Esophagus squamous epithelium (tissue), 5 donors: Measurements from ENCODE around the gene CPNE6. TPM values are rescaled to one million over a fixed set of nuclear protein-coding genes. Genes with fewer than 3 reads are reported as not detected.

Experiments used
- DNase-seq: peaks from one replicate; lab custom pipeline; 2025; lab: John Stamatoyannopoulos, UW
- H3K27ac ChIP-seq, 4 donors: fragments of 200-600 bp; sonication (generic); one replicate each; pipeline ENCODE4 v1.5.1; 2016 to 2019; ENCODE audit warnings: mild to moderate bottlenecking in 1 of 4
- H3K27me3 ChIP-seq, 4 donors: fragments of 200-600 bp; sonication (generic); 1 replicate in 3 of 4; 2 replicates in 1 of 4; pipeline versions ENCODE4 v1.5.1 to v1.6.0; 2017 to 2021; ENCODE audit warnings: antibody characterized with exemption in 1 of 4
- H3K36me3 ChIP-seq, 3 donors: fragments of 200-600 bp; sonication (generic); one replicate each; pipeline ENCODE4 v1.5.1; 2016 to 2019
- H3K4me1 ChIP-seq, 3 donors: fragments of 200-600 bp; sonication (generic); one replicate each; pipeline ENCODE4 v1.5.1; 2017 to 2019
- H3K4me3 ChIP-seq, 4 donors: fragments of 200-600 bp; sonication (generic); 1 replicate in 3 of 4; 2 replicates in 1 of 4; pipeline ENCODE4 v1.5.1; 2016 to 2019; ENCODE audit warnings: mild to moderate bottlenecking in 2 of 4, moderate library complexity in 1 of 4
- H3K9me3 ChIP-seq, 3 donors: fragments of 200-600 bp; sonication (generic); one replicate each; pipeline ENCODE4 v1.5.1; 2016 to 2019
- POLR2A ChIP-seq, 4 donors: fragments of 450-650 bp; IDR thresholded peaks; one replicate each; pipeline ENCODE4 v1.6.1; 2017; ENCODE audit warnings: antibody characterized with exemption in 4 of 4, mild to moderate bottlenecking in 4 of 4, moderate library complexity in 3 of 4
- WGBS, 2 donors: methylation state at CpG; one replicate each; pipeline ENCODE4 v1.1.5; 2018; 5-methylcytosine and 5-hydroxymethylcytosine counted together
- intact Hi-C: fragments of 100-400 bp; cut with DNase I; formaldehyde crosslinking; loops from one replicate; pipeline ENCODE4 v1.15.0; 2022
- total RNA-seq, 4 donors: library from RNA; depleted of rRNA; stranded (reverse); fragments of >200 nt; gene quantifications; one replicate each; pipeline ENCODE4 v1.1.0, GENCODE V29; 2016
- TF ChIP-seq, protein P1 (sequence below), 6 experiments: fragments of 450-650 bp in 4 of 6; fragments of 200-600 bp in 2 of 6; sonication (generic) in 2 of 6; IDR thresholded peaks; one replicate each; pipeline ENCODE4 v1.5.1; 2016 to 2019; ENCODE audit warnings: antibody characterized with exemption in 6 of 6, mild to moderate bottlenecking in 4 of 6, moderate library complexity in 4 of 6
- donor health status: DM: yes; HTN: yes; CAD: no.

Gene CPNE6
- total RNA-seq, 4 donors from 2014 or later, result not detected

DNA sequence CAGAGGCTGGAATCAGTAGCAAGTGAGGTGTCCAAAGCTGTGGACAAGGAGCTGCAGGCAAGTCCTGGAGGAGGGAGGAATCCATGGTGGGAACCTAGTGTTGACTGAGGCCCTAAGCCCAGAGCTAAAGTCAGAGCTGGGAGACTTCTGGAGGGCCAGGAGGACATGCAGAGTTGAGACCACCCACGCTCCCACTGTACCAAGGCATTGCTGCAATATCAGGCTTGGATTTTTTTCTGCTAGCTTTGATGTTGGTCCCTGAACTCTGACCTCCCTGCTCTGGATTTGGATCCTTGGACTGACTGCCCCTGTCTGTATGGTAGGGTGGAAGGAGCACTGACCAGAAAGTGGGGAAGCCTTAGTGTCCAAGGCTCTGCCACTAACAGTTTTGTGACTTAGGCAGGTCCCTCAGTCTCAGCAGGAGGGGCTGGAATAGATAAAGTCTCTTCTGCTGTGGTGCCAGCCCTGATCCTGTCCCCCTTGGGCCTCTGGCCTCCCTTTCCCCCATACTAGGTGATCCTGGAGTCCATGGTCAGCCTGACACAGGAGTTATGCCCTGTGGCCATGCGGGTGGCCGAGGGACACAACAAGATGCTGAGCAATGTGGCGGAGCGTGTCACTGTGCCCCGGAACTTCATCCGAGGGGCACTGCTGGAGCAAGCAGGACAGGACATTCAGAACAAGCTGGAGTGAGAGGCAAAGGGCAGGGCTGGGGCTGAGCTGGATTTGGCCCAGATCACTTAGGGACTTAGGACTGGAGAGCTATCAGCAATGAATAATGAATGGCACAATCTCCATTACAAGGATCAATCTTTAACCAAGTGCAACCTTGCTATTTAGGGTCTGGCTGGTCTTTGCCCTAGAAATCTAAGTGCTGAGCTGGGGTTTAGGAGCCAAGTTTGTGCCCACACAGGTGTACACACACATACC, 10.1 kb upstream of the CPNE6 start:
- Histone ChIP-seq H3K27me3 (peaks cover 0 to 3% (median 0%) of the 10 kb centered on the region in 4 donors), H3K36me3 (no peaks in the 10 kb centered on the region), H3K27ac (no peak overlapping the region), H3K4me3 (no peak overlapping the region), H3K4me1 (peaks cover 0 to 7% (median 0%) of the 10 kb centered on the region in 3 donors), H3K9me3 (no peaks in the 10 kb centered on the region)
- TF ChIP-seq, protein P1, sequence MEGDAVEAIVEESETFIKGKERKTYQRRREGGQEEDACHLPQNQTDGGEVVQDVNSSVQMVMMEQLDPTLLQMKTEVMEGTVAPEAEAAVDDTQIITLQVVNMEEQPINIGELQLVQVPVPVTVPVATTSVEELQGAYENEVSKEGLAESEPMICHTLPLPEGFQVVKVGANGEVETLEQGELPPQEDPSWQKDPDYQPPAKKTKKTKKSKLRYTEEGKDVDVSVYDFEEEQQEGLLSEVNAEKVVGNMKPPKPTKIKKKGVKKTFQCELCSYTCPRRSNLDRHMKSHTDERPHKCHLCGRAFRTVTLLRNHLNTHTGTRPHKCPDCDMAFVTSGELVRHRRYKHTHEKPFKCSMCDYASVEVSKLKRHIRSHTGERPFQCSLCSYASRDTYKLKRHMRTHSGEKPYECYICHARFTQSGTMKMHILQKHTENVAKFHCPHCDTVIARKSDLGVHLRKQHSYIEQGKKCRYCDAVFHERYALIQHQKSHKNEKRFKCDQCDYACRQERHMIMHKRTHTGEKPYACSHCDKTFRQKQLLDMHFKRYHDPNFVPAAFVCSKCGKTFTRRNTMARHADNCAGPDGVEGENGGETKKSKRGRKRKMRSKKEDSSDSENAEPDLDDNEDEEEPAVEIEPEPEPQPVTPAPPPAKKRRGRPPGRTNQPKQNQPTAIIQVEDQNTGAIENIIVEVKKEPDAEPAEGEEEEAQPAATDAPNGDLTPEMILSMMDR (IDR thresholded peaks at IDR 0.05), result no peak
- no peak for TF ChIP-seq POLR2A (IDR thresholded peaks at IDR 0.05)
- intact Hi-C loops, result no loop called here
- no peak for DNase-seq
- WGBS, 2 donors, result 94 to 100% methylated on average over 1 to 5 of the region's 7 CpGs

DNA sequence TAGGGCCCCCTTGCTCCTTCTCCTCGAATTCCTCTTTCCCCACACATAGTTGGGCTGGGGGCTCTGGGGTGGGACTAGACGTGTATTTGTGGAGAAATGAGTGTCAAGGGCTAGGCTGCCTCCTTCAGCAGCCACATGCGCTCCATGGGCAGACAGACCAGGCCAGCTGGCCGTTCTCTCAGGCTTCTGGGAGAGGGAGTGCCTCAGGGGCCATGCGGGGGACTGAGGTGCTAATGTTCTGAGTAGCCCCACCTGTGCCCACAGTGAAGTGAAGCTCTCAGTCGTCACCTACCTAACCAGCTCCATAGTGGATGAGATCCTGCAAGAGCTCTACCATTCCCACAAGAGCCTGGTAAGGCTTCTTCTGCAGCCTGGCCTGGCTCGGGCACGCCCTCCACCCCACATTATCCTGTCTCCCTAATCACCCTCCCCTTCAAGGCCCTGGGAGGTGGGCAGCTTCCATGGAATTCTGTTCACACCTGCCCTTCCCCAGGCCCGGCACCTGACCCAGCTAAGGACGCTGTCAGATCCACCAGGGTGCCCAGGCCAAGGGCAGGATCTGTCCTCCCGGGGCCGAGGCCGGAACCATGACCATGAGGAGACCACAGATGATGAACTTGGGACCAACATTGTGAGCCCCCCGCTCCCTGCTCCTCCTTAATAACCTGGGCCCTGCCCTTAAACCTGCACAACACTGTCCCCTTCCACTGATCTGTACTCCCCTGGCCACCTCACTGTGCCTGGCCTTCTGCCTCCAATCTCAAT, 9.0 kb upstream of the CPNE6 start:
- 75% methylated on average over 2 of the region's 14 CpGs; no CpG with 5 or more reads in 1 of the 2 donors for WGBS, 2 donors
- Histone ChIP-seq H3K36me3 (no peaks in the 10 kb centered on the region), H3K9me3 (no peaks in the 10 kb centered on the region), H3K27ac (no peak overlapping the region), H3K4me3 (no peak overlapping the region), H3K27me3 (no peaks in the 10 kb centered on the region), H3K4me1 (peaks cover 0 to 7% (median 0%) of the 10 kb centered on the region in 3 donors)
- intact Hi-C loops, result no loop called here
- no peak for DNase-seq
- no peak for TF ChIP-seq POLR2A (IDR thresholded peaks at IDR 0.05)
- TF ChIP-seq, protein P1 (IDR thresholded peaks at IDR 0.05), result no peak

DNA sequence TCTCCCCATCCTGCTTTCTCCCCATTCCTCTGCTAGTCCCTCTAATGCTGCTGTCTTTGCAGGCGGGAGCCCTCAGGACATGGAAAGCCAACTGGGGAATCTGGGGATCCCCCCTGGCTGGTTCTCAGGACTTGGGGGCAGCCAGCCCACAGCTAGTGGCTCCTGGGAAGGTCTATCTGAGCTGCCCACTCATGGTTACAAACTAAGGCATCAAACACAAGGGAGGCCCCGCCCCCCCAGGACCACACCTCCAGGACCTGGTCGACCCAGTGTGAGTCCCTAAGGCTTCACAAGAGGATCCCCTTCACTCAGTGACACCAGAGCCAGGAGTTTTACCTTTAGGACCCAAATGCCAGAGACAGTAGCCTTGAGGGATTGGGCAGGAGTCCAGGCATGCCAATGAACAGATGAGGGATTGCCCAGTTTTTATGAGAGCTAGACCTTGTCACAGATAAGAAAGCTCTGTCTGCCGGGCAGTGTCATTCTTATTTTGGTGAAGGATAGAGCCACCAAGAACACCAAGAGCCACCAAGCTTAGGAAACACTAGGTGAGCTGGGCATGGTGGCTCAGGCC, 8.0 kb upstream of the CPNE6 start:
- no peak for DNase-seq
- H3K4me1 ChIP-seq, result peaks cover 0 to 4% (median 0%) of the 10 kb centered on the region in 3 donors
- no peak overlapping the region for H3K4me3 ChIP-seq
- TF ChIP-seq, protein P1 (IDR thresholded peaks at IDR 0.05), result no peak
- no peak for TF ChIP-seq POLR2A (IDR thresholded peaks at IDR 0.05)
- no peaks in the 10 kb centered on the region for H3K9me3 ChIP-seq
- H3K36me3 ChIP-seq, result no peaks in the 10 kb centered on the region
- no peaks in the 10 kb centered on the region for H3K27me3 ChIP-seq
- no peak overlapping the region for H3K27ac ChIP-seq
- 75 to 90% methylated on average over 1 to 2 of the region's 4 CpGs for WGBS, 2 donors
- intact Hi-C loops, result no loop called here

DNA sequence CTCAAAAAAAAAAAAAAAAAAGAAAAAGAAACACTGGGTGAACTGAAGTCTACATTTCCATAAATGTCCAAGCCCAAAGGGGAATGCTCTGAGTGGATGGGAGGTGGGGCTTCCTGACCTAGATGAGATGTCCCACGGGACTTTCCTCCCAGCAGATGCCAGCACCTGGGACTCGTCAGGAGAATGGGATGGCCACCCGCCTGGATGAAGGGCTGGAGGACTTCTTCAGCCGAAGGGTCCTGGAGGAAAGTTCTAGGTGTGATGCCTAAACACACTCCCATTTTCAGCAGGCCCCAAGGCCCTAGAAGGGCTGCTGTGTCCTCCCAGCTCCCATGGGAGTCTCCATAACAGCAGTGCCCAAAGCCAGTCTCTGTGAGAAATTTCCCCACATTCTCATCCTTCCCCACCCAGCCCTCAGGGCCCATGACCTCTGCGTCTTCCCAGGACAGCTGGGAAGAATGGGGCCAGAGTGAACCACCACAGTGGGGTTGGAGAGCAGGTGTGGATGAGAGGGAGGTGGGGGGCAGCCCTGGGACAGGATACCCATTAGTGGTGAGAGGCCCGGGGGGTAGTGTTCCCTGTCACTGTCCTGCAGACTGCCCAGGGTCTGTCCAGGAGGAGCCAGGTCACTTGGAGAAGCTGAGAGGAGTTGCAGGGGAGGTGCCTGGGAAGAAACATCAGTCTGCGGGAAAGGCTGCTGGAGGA, 7.1 kb upstream of the CPNE6 start:
- peaks cover 0 to under 1% (median 0%) of the 10 kb centered on the region in 4 donors for H3K27me3 ChIP-seq
- no peaks in the 10 kb centered on the region for H3K9me3 ChIP-seq
- H3K4me1 ChIP-seq, result no peaks in the 10 kb centered on the region
- TF ChIP-seq POLR2A (IDR thresholded peaks at IDR 0.05), result no peak
- TF ChIP-seq, protein P1 (IDR thresholded peaks at IDR 0.05), result no peak
- DNase-seq, result no peak
- no peak overlapping the region for H3K4me3 ChIP-seq
- no peak overlapping the region for H3K27ac ChIP-seq
- WGBS, 2 donors, result 72 to 83% methylated on average over 6 of the region's 7 CpGs
- intact Hi-C loops, result no loop called here
- H3K36me3 ChIP-seq, result no peaks in the 10 kb centered on the region
